HG03045 (cell line): ENCODE measurements around the gene PCLO.
"Not testable (repeated sequence)": the region's sequence is repeated elsewhere in the genome, so short reads cannot be mapped to it uniquely, and the experiment has no call there.

Experiments
- ATAC-seq: cut with Tn5 transposase; IDR thresholded peaks from one replicate; pipeline ENCODE4 v1.9.1; 2021; ENCODE audit warnings: mild to moderate bottlenecking, moderate library complexity; ENCODE audit not compliant: unreplicated experiment

The PCLO gene

DNA sequence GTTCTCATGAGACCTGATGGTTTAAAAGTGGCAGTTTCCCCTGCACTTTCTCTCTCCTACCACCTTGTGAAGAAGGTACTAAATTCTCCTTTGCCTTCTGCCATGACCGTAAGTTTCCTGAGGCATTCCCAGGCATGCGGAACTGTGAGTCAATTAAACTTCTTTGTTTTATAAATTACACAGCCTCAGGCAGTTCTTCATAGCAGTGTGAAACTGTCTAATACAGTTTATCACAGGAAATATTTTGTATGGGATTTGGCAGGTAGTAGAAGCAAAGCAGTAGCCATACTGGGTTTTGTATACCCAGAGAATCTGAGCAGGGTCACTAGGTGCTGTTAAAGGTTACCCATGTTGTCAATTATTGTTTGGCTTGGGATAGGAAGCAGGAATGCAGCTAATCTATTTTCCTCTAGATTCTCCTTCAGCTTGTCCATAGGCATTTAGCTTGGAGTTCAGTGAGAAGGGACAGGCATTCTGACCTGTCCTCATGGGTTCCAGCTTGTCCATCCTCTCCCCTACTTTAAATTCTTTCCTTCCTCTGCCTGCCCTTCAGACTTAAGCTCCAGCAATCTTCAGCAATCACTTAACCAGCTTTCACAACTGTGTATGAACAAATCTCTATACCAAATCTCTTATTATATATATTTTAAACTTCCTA, 186.7 kb downstream of the PCLO start:
- no peak for ATAC-seq

DNA sequence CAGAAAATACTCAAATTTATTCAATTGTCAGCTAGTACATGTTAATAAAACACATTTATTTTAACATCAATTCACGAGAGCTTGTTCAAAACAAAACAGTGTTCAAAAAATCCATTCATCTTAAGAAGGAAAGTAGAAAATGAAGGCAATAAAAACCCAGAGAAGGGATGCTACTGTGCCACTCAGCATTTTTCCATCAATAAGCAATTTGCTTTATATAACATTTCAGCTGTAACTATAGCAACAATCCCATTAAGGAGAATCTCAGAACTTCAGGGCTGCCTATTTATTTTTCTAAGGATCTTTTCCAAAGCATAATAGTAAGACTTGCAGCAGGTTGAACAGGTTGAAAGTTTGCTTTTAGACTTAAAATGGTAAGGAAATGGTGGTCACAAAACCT, 190.5 kb downstream of the PCLO start:
- no peak for ATAC-seq

DNA sequence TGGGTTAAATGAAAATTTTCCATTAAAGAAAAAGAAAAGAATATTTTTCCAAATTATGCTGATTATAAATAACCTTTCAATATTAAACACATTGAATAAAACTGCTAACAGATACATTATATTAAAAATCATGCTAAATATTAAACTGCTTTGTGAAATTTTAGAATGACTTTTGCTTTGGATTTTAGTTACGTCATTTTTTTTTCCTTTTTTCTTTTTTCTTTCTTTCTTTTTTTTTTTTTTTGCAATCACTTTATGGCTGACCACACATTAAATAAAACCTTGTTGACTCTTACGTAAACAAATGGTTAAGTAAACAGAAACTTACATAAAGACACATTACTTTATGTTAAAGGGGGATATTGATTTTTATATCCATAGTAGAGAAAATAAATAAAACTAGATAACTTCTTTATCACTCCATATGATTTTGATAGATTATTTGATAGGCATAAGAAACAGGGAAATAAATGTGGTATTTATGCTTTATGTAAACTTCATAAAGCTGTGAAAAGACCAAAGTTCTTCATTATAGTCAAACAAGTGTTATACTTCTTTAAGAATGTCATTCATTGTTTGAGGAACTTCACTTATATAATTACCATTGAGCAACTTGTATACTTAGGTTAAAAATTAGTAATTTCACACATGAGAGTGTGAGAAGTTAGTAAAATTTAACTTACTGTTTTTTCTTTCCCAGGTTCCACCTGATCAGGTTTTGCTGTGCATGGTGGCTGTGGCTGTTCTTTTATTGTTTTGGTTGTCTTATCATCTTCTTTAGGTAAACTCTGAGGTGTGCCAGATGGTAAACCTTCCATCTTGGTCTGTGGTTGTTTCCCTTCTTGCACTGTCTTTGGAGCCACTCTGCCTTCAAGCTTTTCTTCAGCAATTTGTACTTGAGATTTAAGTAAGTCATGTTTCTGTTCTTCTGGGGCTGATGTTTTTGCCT, 197.3 kb downstream of the PCLO start:
- ATAC-seq = no peak

DNA sequence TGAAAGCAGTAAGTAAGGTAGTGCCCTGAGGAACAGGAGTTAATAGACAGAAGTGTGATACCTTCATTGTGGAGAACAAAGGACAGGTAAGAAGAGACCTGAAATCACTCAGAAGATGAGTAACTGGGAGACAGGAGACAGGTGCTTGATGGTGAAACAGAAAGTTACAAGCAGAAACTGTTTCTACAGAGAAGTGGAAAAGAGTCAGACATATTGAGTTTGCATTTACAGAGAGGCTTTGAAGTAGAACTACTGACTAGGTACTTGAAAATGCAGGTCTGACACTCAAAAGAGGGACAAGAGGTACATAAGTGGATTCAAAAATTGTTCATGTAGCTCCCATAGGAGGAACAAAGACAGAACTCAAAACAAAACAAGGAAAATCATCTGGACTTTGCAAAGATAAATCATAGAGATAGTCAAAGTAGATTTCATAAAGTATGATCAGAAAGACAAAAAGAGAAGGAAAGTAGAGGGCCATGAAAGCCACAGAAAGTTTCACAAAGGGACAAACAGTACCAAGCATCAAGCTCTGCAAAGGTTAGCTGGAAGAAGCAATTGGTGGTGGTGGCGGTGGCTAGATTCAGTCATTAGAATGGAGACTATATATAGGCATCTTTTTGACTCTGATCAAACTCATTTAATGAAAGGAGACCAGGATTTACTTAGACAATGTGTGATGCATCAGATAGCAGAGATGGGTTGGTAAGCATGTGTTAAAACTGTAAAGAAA, 198.4 kb downstream of the PCLO start:
- ATAC-seq = no peak

DNA sequence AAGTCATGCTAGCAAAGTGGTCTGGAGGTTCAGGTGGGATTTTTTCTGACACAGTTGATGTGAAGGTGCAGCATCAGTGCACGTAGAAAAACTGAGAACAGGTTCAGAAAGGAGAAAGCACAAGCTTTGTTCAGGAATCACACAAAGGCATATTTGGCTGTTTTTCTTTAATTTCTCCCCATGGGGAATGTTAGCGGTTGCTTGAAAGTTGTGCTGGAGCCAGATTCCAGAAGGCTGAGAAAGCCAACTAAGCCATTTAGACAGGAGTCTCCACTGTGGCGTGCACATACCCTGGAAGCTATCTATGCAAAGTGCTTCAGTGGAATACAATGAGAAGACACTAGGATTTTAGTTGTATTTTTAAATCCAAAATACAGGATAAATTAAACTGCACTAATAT, 201.4 kb downstream of the PCLO start:
- ATAC-seq = no peak

DNA sequence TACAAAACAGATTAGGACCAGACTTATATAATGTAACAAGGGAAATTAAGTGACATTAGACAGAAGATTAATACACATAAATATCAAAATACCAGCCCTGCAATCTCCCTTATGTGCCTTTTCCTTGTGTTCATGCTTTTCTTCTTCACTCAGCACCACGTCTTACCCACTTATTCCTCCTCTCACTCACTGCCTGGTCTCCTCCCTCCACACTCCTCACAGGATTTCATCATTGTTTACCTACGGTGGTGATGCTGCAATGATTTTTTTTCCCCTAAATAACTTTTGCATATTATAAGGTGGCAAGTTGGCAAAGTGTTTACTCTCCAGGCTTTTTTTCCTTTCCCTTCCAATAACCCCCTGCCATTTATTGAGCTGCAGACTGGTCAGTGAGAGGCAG, 203.2 kb downstream of the PCLO start:
- ATAC-seq = no peak

DNA sequence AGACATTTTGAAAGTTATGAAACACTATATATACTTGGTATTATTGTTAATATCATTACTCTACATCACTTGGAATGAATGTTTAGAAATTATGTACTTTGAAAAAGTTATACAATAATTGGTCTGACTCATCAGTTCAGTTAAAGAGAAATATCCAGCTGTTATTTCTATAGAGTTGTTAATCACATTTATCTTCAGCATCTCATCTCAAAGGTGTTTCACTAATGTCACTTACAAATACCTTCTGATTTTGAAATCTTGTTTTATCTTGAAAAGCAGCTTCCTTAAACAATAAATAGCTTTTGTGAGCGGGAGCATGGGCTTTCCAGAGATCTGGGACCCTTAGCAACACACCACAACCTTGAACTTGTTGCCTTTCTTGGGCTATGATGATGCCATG, 205.2 kb downstream of the PCLO start:
- no peak for ATAC-seq

DNA sequence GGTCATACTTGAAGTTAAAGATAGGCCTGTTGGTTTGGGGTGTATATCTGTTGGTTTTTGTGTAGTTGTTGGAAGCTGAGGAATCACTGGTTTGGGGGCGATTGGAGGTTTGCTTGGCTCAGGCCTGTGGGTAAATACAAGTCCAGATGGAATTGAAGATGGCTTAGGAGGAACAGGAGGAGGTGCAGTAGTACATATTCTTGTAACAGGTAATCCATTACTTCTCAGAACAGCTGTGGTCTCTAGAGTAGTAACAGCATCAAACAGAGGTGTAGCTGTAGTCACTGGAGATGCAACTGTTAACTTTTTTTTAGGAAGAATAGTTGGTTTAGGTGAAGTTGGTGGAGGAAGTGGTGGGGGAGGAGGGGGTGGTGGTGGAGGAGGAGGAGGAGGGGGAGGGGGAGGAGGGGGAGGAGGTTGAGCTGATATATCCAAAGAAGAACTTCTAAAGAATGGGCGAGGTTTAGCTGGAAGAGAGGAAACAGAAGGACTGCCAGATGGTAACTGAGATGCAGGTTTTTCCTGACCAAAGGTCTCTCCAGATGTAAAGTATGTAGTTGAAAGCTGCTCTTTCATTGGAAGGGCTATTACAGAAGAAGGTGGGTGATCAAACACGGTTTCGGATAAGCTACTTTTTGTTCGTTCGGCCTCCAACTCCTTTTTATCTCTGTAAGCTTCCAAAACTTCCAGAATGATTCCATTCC, 209.2 kb downstream of the PCLO start:
- no peak for ATAC-seq

DNA sequence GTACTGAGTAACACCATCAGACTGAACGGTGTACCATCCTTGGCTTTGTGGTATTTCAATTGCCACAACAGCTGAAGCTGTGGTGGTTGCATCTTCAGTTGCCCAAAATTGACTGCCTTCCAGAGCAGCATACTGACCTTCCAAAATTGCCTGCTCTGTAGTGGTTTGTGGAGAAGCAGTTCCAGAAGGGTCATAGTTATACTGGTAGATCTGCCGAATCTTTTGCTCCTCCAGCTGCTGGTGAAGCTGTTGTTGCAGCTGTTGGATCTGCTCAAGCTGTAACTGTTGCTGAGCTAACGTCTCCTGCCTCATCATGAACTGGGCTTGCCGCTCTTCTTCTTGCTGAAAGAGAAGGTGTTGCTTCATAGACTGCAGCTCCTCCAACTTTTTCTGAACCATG, 212.2 kb downstream of the PCLO start:
- no peak for ATAC-seq

DNA sequence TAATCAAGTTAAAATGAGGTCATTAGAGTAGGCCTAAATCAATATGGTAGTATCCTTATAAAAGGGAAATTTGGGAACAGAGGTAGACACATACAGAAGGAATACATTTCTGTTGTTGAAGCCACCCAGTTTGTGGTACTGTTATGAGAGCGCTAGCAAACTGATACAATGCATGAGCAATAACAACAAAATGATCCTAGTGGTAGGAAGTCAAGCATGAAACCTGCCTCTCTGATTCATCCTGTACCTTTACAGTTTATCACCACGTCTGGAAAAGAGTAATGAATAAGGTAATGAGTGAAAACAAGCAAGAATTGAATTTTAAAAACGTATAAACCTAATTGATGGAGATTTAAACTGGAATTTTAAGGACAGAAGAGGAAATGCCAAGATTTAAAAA, 217.2 kb downstream of the PCLO start:
- ATAC-seq = no peak

DNA sequence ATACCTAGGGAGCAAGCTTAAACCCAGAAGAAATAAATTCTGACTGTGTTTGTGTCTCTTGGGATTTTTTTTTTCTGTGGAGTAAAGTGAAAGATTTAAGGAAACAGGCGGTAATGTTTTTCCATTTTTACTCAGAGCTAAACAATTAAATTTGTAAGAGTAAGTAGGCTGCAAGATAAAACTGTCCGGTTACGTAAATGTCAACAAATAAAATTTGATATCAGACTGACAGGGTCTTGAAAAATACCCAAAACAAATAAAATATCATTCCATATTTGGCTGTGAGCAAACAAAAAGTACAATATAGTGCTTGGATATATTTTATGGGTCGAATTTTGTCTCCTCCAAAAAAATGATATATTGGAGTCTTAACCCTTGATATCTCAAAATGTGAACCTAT, 217.6 kb downstream of the PCLO start:
- ATAC-seq = no peak

DNA sequence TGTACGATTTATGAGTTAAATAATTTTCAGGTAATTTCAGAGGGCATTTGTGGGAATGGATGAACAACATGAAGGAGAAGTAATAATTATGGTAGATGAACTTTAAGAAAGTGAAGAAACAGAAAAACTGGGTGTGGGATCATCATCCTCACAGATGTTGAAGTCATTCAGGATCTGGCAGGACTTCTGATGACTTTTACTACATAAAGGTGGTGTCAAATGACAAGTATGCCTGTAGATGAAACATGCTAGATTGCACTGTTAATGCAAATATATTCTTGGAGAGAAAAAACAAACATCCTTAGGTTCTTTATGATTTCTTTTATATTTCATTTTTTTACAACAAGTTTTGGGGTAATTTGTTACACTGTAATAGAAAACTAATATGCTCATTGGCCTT, 230.2 kb downstream of the PCLO start:
- no peak for ATAC-seq

DNA sequence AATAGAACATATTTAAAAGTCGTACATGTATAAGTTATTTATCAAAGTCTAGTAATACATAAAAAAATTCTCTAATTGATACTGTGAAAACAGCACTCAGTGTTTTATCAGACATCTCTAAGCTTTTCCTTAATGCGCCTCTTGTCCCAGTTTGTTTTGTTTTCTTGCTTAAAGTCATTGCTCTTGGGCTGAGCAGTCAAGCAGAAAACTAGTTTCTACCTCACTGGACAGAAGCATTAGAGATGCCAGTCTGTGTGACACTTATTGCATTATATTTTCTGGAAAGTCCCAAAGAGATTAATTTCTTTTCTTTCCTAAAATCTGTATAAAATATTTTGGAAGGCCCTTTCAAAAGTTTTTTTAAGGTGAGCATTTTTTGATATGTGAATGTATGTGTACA, 236.2 kb downstream of the PCLO start:
- ATAC-seq = no peak

DNA sequence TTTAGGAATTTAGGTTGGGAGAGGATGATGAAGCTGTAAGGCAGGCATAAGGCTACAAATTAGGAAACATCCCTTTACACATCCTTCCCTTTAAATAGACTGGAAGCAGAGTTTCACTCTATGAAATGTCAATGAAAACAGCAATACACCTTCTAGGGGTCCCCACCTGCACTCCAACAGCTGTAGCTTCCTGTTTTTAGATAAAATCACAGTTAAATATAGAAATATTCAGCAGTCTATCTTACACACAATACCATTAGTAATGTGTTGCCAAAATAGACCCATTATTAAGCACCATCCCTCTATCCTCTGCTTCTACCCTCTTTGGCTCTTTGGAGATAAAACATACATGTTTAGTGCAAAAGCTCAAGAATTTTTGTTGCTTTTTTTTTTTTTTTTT, 237.4 kb downstream of the PCLO start:
- ATAC-seq = no peak

DNA sequence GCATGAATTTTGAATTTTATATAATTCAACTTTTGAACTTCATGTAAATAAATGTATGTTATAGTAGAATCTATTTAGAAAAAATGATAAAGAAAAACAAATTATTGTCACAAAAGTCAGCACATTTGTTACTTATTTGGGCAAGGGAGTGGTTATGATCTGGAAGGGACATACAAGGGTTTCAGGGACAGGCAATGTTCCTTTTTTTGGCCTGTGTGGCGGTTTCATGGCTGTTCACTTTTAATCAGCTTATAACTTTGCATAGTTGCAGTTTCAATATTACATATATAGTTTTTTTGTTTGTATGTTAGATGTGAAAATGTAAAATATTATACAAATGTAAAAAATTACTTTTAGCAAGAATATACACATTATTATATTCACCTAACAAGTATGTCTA, 256.2 kb downstream of the PCLO start:
- ATAC-seq = no peak

DNA sequence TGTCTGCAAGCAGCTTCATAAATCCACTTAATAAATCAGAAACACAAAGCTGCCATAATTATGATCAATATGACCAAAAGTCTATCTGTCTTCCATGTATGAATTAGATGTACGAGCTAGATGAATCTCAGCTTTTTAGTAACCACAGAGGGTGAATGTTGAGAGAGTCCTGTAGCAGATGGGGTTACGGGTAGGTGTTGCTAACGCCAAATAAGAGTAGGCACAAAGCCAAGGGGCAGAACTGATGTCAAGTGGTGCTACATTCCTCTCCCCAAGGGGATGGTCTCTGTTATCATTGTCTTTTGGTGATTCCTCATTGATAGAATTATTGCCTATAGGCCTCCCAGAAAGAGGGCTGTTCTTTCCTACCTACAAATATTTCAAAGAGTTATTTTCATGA, 257.8 kb downstream of the PCLO start:
- ATAC-seq = no peak

DNA sequence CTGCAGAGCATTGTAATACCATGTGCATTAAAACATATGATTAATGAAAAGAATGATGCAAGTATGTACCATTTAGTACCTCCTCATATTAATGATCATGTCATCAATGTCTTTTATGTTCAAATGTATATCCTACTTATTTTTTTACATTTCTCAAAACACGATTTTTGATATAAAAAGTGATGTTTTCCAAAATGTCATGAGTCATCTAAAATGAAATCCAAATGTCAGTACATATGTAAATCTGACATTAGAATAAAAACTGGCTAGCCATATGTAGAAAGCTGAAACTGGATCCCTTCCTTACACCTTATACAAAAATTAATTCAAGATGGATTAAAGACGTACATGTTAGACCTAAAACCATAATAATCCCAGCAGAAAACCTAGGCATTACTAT, 261.6 kb downstream of the PCLO start:
- ATAC-seq = not testable (repeated sequence)

DNA sequence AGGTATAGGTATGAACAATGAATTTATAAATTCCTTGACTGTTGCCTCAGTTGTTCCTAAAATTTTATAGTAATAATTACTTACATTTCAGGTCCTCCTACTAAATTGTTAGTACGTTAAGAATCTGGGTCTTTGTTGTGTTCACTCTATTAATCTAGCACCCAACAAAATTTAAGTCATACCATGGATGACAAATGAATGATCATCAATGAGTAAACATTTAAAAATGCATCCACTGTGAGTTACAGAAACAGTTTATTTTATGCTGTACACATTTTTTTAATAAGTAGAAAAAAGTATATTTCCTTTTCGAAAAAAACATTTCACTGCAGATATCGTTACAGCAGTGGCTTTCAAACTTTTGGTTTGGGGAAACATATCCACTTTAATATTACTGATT, 265.2 kb downstream of the PCLO start:
- no peak for ATAC-seq

DNA sequence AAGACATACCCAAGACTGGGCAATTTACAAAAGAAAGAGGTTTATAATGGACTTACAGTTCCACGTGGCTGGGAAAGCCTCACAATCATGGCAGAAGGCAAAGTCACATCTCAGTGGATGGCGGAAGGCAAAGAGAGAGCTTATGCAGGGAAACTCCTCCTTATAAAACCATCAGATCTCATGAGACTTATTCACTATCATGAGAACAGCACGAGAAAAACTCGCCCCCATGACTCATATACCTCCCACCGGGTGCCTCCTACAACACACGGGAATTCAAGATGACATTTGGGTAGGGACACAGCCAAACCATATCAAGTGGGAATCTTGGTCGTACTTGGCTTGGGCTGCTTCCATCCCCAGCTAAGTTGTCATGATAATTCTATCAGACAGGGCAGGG, 268.3 kb downstream of the PCLO start:
- ATAC-seq = not testable (repeated sequence)

DNA sequence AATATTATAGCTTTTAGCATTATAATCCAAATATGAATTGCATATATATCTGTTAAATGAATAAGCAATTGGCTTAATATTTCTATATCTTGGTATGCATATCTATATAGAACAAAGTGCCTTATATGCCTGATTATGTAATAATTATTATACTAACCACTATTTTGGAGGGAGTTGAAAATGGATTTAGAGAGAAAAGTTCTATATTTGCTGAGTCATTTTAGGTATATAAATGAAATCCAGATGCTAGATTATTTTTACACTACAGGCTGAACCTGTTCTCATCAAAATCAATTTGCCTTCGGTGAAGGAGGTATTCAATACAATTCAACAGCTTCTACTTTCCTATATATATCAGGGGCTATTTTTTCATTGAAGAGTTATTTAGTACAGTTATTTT, 276.4 kb downstream of the PCLO start:
- no peak for ATAC-seq

DNA sequence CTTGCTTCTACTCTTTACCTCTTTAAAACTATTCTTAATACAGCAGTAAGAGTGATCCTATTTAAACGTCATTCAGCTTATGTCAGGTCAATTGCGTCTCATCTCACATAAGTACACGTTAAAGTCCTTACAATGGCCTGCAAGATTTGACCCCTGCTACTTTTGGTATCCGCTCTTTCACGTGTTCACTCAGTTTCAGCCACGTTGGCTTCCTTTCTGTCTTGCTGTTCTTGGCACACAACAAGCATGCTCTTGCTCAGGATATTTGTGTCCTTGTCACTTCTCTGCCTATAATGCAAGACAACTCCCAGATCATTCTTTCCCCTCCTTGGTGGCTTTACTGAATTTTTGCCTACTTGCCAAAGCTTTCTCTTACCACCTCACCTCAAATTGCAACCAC, 296.8 kb downstream of the PCLO start:
- no peak for ATAC-seq
